Spleen (tissue), 7 donors: Measurements from ENCODE around the gene DNASE2.
A peak's percentile ranks its signal among the peaks of the same experiment; 100 is the strongest.

Experiments used
- POLR2A ChIP-seq, 3 donors: fragments of 450-650 bp; IDR thresholded peaks; one replicate each; pipeline ENCODE4 v1.5.1; 2017; ENCODE audit warnings: antibody characterized with exemption in 3 of 3, mild to moderate bottlenecking in 1 of 3
- POLR2AphosphoS5 ChIP-seq, 3 donors: sonication (generic); formaldehyde crosslinking; IDR thresholded peaks; one replicate each; pipeline ENCODE4 v1.5.1; 2017; ENCODE audit warnings: antibody characterized with exemption in 3 of 3
- TF ChIP-seq, protein P1 (sequence below), 11 experiments: fragments of 200-600 bp in 7 of 11; fragments of 450-650 bp in 4 of 11; sonication (generic) in 4 of 11; IDR thresholded peaks in 8 of 11; conservative IDR thresholded peaks in 3 of 11; 1 replicate in 7 of 11; 2 replicates in 4 of 11; pipeline versions ENCODE4 v1.4.0 to v1.8.0; 2016 to 2021; ENCODE audit warnings: antibody characterized with exemption in 11 of 11, inconsistent platforms in 4 of 11, mild to moderate bottlenecking in 1 of 11
- donor health status: DM: no; HTN: no; CAD: no; lungs with moderate emphysema.
- donor health status: DM: no; HTN: no; CAD: no.
- donor health status: DM: no; HTN: no; CAD: no.

DNA sequence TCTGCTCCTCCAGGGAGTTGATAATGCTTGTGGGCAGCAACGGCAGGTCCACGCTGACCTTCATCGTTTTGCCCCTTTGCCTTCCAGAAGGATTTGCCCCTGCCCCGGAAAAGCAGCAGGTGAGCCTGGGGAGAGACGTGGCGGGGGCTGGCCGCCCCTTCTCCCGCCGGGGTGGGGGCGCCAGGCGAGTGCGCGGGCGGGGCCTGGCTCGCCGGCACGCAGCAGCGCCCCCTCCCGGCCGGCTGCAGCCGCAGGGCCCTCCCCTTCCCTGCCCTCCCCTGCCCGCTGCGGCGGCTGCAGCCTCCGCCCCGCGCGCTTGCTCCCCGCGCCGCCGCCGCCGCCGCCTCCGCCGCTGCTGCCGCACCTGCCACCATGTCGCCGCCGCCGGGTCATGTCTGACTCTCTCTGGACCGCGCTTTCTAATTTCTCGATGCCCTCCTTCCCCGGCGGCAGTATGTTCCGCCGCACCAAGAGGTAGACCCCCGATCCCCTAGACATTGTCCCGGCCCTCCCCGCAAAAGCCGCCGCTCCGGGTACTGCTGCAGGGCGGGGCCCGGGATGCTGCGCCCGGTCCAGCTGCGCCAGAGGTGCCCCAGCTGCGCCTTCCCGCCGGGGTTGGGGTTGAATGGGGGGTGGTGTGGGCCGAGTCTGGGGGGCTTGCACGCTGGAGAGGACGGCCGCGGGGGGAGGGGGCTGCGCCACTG is 42.9 kb downstream of the DNASE2 start, which contains the start of gene MAST1:
- TF ChIP-seq, protein P1, sequence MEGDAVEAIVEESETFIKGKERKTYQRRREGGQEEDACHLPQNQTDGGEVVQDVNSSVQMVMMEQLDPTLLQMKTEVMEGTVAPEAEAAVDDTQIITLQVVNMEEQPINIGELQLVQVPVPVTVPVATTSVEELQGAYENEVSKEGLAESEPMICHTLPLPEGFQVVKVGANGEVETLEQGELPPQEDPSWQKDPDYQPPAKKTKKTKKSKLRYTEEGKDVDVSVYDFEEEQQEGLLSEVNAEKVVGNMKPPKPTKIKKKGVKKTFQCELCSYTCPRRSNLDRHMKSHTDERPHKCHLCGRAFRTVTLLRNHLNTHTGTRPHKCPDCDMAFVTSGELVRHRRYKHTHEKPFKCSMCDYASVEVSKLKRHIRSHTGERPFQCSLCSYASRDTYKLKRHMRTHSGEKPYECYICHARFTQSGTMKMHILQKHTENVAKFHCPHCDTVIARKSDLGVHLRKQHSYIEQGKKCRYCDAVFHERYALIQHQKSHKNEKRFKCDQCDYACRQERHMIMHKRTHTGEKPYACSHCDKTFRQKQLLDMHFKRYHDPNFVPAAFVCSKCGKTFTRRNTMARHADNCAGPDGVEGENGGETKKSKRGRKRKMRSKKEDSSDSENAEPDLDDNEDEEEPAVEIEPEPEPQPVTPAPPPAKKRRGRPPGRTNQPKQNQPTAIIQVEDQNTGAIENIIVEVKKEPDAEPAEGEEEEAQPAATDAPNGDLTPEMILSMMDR (IDR thresholded peaks at IDR 0.05 in 8 of 11, conservative IDR thresholded peaks at IDR 0.05 in 3 of 11) = peak in 6 of 11 experiments; percentile 24 to 72 (median 56)
- no peak for TF ChIP-seq POLR2A (IDR thresholded peaks at IDR 0.05)
- no peak for TF ChIP-seq POLR2AphosphoS5 (IDR thresholded peaks at IDR 0.05)
